GM19468 (cell line): ENCODE data around the gene VPS39.

Experiments used
- ATAC-seq: cut with Tn5 transposase; IDR thresholded peaks from one replicate; pipeline ENCODE4 v1.9.1; 2021; ENCODE audit warnings: mild to moderate bottlenecking, moderate library complexity, moderate number of reproducible peaks; ENCODE audit not compliant: unreplicated experiment; ENCODE audit errors: extremely low read depth

Gene VPS39

DNA sequence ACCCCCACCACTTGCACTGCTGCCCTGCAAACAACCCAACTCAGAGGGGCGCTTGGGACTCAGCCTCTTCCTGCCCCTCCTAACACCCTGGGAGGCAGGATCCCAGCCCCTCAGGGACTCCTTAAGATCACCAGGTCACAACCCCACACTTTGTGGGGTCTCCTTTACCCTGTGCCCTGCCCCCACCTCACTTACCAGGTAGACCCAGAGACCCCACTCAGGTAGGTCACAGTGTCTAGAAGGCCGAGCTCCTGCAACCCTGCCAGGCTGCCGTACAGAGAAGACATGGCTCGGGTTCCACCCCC is 60.7 kb downstream of the VPS39 start:
- no peak for ATAC-seq

GRCh38 chr15:42146551-42147430 is 61.3 kb downstream of the VPS39 start:
- no peak for ATAC-seq

DNA sequence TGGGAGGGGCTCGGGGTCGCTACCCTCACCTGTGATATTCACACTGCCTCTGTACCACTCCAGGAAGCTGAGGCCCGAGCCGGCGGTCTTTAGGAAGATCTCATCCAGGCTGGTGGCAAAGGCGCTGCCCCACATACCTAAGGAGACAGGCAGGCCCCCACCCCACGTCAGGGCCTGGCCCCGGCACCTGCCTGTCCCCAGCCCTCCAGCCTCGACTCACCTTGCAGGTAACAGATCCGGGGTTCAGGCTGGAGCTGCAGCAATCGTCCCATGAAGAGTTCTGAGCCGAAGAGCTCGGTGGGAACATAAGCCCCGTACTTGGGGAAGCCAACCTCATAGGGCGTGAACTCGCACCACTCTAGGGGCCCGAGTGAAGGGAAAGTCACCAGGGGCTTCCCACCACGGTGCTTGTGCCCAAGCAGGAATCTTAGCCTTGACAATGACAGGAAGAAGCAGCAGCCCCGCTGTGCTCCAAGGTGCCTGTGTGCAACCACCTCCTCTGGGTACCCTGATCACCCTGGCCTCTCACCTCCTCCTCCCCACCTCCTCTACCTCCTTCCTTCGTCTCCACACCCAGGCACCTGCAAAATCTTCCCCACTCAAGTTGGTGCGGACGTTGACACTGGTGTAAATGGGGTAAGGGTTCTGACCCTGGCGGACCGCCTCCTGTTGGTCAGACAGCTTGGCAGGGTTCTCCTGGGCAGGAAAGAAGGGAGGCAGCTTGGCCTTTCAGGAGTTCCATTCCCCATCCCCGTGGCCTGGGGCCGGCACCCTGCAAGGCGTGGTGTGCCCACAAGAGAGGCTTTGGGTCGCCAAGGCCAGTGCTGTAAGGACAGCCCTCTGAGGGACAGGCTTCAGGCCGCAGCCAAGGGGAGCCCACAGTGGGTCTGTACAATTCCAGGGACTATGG is 62.3 kb downstream of the VPS39 start:
- ATAC-seq = no peak

DNA sequence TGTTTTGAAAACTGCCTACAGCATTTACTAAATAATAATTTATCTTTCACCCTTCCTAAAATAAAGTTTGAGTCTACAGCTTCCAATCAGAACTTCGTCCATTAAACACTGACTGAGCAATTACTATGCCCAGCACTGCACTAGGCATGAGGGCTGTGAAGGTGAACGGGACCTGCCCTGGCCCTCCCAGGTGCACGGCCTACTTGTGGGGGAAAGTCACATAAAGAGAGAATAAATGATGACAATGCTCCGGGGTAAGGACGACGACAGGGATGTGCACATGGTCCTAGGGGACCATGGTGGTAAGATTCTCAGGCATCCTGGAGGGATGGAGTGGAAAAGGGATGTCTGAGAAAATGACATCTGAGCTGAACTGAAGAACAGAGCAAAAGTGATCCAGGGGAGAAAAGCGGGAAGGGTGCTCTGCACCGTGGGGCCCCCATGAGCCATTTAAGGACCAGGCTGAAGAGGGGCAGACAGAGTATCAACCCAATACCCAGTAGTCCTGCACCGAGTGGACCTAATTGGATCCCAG is 63.2 kb downstream of the VPS39 start:
- no peak for ATAC-seq

DNA sequence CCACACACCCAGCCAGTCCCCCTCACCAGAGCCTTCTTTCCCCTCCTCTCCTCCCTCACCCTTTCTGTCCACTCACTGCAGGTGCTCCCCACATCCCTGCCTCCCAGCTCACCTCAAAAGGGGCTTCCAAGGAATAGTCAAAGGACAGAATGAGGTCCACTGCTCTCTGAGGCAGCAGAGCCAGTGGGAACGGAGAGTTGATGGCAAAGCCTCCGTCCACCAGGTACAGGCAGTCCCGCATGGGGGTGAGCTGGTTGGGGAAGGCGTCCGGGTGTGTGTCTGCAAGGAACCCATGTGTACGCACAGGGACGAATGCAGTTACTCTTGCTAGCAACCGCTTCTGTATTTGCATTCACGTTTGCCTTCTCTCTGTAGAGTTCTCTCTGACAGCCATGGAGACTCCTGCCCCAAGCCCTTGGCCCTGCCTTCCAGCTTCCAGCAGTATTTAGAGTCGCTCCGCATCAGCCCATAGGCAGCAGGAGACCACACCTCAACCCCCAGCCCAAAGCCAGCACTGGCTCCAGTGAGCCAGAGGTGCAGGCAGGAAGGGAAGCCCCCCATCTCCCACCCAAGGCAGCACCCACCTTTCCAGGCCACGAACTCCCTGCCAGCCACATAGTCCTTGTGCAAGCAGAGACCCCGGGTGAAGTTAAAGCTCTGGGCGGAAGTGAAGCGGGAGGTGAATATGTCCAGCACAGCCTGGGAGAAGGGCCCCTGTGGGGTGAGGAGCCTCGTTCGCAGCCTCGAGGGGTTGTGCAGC is 64.1 kb downstream of the VPS39 start:
- no peak for ATAC-seq

GRCh38 chr15:42143356-42143755 is 64.7 kb downstream of the VPS39 start:
- no peak for ATAC-seq

- ATAC-seq = no peak
Measured at GRCh38 chr15:42141795-42142667, 66.1 kb downstream of the VPS39 start.

- ATAC-seq = no peak
Measured at GRCh38 chr15:42141246-42141645, 66.9 kb downstream of the VPS39 start.

- no peak for ATAC-seq
Measured at GRCh38 chr15:42140383-42141070, 67.6 kb downstream of the VPS39 start.

GRCh38 chr15:42139596-42139995 is 68.5 kb downstream of the VPS39 start:
- no peak for ATAC-seq

GRCh38 chr15:42138968-42139386 is 69.1 kb downstream of the VPS39 start:
- no peak for ATAC-seq

GRCh38 chr15:42138411-42138810 is 69.7 kb downstream of the VPS39 start:
- ATAC-seq = no peak

DNA sequence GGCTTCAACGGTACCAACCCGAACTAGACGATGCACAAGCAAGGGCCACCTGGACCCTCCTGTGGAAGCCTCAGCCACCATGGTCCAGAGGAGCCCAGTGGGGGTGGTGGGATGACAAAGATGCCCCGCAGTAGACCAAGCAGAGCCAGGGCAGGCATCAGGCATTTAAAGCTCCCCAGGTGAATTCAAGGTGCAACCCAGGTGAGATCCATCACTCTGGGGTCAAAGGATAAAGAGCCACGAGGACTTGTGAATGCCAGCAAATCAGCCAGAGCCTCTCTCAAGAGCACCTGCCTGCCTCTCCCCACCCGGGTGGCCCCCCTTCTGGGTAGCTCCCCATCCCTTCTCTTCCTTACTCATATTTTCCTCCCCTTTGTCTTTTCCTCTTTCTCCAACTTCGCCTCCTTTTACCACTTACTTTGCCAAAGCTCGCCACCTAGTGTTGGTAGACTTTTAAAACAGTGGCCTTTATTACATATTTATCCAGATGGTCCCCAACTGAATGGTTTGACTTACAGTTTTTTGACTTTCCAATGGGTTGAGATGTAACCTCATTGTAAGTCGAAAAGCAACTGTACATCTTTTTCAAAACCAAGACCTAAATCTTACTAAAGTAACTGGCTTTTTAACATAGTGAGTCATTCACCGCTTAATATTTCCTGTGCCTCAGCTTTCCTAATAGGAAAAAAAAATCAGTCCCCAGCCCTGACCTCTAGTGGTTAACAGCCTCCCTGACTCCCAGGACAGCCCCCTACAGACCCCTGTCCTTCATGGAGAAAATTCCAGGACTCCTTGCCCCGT is 70.4 kb downstream of the VPS39 start:
- no peak for ATAC-seq

DNA sequence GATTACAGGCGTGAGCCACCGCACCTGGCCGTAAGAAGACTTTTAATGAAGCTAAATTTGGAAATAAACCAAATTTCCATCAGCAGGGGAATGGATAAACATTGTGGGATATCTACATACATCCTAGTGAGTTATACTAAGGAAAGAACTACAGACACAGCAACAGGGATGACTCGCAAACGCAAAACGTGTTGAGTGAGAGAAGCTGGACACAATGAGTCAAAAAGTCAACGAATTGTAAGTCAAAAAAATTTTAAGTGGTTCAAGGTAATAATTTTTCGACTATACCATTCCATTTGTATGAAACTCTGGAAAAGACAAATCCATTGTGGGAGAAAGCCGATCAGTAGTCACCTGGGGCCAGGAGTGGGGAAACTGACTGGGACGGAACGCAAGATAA is 71.6 kb downstream of the VPS39 start:
- ATAC-seq = no peak

GRCh38 chr15:42135351-42135750 is 72.8 kb downstream of the VPS39 start:
- ATAC-seq = no peak

DNA sequence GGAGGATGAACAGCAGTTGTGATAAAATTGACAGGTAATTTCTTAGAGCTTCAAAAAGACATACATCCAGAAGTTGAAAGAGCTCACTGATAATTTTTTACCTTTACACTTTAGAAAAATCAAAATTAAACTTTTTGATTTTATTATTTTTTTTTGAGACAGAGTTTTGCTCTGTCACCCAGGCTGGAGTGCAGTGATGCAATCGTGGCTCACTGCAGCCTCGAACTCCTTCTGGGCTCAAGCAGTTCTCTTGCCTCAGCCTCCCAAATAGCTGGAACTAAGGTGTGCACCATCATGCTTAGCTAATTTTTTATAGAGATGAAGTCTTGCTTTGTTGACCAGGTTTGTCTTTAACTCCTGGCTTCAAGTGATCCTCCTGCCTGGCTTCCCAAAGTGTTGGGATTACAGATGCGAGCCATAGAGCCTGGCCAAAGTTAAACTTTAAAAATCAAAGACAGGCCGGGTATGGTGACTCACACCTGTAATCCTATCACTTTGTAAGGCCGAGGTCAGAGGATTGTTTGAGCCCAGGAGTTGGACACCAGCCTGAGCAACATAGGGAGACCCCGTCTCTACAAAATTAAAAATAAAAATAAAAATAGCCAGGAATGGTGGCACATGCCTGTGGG is 73.4 kb downstream of the VPS39 start:
- no peak for ATAC-seq

DNA sequence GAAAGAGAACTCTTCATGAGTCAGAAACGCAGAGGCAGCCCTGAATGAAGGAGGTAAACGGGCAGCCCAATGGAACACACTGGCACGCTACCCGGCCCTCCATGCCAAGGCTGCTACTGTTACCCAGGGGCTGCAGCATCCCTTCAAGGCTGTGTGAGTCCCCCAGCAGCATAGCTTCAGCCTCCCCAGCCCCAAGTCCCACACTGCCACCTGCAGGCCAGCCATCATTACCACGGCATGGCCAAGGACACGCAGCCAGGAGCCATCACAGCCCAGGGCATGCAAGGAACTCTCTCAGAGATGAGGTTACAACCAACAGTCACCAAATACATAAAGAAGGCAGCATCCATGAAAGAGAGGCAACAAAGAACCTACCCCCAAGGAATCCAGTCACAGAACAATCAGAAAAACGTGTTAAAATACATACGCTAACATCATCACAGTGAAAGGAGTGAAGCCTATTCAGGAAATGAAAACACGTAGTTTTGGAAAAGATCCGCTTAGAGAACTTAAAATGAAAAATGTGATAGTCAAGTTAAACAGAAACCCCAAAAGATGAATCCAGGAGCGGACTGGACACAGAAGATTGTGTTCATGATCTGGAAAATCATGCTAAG is 74.1 kb downstream of the VPS39 start:
- no peak for ATAC-seq
